ENCODE data around the gene GAL3ST1. TPM values are rescaled to one million over a fixed set of nuclear protein-coding genes. Genes with fewer than 3 reads are reported as not detected.

The GAL3ST1 gene
- total RNA-seq, 1 experiment from 2014 or later = 0.30 TPM

DNA sequence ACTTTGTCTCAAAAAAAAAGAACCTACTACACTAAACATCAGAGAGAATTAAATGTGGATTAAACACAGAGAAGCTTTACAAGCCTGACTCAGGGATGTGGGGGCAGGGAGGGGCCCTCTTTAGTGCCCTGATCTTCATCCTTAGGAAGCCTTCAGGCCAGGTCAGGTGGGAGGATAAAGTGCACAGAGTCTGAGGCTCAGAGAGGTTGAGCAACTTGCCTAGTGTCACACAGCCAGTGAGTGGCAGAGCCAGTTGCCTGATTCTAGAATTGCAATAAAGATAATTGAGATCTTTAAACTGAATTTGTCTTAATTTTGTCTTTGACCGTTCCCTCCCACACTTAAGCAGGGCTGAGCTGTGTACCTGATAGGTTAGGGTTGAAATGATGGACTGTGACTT lies 35.1 kb downstream of the GAL3ST1 start:
- no peak for DNase-seq (ENCODE audit: extremely low read depth, low read depth)

DNA sequence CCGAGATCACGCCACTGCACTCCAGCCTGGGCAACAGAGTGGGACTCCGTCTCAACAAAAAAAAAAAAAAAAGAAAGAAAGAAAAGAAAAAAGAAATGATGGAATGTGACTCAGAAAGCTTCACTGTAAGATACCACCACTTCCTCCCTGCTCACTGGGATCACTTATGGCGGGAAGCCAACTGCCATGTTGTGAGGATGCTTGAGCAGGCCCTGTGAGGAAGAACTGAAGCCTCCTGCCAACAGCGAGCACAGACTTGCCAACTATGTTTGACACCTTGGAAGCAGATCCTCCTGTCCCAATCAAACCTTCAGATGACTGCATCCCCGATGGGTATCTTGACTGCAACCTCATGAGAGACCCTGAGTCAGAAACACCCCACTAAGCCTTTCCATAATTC lies 36.2 kb downstream of the GAL3ST1 start:
- no peak for DNase-seq (ENCODE audit: extremely low read depth, low read depth)

DNA sequence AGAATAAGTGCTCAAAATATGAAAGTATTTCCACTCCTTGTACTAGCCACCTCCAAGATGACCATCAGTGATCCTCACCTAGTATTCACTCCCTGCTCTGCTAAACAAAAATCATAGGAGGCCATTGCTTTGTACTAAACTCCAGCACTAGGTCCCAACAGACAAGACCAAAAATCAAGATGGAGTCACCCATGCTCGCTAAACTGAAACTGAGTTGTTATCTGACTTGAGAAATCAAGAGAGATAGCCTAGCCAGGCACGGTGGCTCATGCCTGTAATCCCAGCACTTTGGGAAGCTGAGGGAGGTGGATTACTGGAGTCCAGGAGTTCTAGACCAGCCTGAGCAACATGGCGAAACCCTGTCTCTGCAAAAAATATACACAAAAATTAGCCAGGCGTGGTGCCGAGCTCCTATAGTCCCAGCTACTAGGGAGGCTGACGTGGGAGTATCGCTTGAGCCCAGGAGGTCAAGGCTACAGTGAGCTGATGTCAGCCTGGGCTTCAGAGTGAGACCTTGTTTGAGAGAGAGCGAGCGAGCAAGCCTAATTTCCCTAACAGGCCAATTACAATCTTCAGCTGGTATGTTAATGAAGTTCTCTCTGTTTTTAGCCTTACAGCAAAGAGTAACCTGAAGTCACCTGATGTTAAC lies 37.3 kb downstream of the GAL3ST1 start:
- no peak for DNase-seq (ENCODE audit: extremely low read depth, low read depth)

DNA sequence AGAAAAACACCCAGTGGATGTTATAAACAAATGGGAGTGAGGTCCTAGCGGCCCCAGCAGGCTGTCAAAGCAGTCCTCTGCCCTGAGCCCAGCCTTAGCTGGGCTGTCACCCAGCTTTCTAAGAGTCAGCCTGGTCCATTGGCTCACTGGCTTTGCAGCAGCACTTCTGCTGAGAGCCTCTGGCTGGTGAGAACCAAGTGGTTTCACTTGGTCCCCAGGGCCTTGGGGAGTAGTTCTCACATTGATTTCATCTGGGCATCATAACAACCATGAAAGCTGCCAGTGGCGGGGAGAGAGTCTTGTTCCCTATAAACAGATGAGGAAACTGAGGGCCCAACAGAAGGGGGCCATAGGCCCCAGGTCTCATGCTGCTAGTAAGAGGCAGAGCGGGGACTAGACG lies 39.3 kb downstream of the GAL3ST1 start:
- no peak for DNase-seq (ENCODE audit: extremely low read depth, low read depth)

DNA sequence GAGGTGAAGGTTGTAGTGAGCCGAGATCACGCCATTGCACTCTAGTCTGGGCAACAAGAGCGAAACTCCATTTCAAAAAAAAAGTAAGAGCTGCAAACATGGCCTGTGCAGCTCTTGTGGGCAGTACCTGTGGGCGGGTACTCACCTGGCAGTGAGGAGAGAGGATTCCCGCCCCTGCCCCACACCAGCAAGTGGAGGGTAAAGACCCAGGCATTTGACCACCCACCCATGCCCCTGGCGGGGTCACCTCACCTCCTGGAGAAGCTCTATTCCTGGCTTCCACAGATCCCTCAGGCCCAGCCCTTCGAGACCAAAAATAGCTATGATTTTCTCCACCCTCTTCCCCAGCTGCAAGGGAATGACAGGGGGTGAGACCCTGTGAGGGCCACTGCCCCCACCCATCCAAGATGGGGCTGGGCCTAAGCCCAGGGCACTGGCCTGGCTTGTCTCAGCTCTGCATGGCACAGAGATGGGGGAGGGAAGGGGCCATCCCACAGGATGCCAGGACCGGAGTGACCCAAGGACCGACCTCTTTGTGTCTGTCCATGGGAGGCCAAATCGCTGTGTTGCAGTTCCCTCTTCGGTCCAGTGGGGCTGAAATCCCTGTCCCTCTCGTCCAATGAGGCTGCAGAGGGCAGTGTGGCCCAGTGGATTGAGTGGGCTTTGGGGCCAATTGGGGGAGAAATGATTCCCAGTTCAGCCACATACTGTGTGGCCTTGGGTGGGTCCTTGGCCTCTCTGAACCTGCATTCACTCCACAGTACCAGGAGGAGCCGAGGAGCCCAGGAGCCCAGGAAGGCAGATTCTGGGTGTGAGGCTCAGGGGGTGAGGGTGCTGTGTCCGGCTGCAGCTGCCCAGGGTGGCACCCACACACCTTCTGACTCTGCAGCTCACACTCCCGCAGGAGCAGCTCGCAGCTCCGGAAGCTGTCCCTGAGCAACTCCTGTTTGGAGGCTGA lies 42.5 kb downstream of the GAL3ST1 start:
- no peak for DNase-seq (ENCODE audit: extremely low read depth, low read depth)

DNA sequence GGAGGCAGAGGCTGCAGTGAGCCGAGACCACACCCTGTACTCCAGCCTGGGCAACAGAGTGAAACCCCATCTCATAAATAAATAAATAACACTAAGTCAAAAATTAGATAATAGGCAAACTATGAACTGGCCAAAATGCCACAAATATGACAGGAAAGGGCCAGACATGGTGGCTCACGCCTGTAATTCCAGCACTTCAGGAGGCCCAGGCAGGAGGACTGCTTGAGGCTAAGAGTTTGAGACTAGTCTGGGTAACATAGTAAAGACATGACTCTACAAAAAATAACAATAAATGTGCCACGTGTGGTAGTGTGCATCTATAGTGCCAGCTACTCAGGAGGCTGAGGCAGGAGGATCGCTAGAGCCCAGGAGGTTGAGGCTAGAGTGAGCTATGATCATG lies 47.8 kb downstream of the GAL3ST1 start:
- no peak for DNase-seq (ENCODE audit: extremely low read depth, low read depth)

DNA sequence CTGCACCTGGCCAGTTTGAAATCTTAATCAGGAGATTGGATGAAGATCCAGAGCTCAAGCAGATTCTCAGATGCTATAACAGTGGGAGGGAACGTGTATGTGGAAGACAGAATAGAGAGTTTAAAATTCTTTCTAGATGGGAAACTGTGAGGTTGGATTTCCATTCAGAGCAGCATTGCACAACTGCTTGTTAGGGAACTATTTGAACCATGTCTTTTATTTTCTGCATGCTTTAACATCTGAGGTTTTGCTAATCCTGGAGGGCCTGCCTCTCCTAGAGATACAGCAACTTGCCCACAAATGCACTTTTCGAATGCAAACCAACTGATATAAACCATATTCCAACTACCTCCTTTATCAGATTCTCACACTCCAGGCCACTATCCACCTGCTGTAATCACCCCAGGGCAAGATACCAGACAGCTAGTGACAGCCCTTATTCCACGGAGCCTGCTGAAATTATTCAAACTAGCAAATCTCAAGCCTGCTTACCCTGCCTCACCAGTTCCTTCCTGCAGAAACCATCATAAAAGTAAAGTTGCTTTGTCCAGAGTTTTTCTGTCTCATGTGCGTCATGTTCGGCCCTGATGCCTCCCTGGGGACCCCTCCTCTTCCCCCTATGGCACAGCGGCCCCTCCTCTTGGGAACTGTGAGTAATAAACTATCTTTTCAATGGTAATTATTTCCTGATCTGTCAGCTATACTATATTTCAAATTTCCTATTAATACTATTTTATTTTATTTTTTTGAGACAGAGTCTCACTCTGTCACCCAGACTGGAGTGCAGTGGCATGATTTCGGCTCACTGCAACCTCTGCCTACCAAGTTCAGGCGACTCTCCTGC lies 50.6 kb downstream of the GAL3ST1 start:
- no peak for DNase-seq (ENCODE audit: extremely low read depth, low read depth)

DNA sequence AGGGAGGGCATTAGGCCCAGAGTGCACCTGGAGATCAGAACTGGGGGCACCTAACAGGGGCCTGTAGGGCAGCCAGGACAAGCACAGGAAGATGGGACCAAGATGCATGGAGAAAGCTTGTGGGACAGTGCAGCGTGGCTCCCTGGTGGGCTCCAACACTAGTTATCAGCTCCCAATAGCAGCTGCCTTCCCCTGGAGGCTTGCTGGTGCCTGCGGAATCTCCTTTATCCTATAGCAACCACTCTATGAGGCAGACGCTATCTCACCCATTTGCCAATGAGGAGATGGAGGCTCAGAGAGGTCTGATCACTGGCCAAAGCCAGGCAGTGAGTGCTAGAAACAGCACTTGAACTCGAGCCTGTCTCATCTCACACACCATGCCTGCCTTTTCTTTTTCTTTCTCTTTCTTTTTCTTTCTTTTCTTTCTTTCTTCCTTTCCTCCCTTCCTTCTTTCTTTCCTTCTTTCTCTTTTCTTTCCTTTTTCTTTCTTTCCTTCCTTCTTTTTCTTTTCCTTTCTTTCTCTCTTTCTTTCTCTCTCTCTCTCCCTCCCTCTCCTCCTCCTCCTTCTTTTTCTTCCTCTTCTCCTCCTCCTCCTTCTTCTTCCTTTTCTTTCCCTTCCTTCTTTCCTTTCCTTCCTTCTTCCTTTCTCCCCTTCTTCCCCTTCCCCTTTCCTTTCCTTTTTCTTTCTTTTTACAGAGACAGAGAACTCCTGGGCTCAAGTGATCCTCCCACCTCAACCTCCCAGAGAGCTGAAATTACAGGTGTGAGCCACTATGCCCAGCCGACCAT lies 52.9 kb downstream of the GAL3ST1 start:
- no peak for DNase-seq (ENCODE audit: extremely low read depth, low read depth)

DNA sequence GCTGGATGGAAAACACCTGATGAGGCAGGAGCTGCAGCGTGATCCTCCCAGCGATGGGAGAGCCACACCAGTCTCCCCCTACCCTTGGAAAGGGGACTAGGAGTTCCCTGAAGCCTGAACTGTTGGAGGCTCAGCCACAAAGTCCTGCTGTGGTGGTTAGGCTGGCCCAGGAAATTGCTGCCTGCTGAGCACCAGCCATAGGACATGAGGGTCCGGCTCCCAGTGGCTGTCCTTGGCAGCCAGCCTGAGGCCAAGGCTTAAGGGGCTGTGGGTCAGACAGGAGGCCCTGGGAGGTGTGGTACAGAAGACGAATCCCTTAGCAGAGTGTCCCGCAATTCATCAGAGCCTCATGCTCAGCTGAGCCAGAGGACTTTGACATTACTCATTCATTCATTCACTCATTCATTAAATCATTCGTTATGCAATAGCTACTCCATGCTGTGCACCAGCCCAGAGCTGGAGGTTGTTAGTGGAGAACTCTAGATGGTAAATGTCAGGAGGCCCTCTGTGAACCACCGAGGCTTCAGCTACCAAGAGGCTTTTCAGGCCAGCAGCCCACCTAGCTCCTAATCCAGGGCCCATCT lies 54.5 kb downstream of the GAL3ST1 start:
- no peak for DNase-seq (ENCODE audit: extremely low read depth, low read depth)

DNA sequence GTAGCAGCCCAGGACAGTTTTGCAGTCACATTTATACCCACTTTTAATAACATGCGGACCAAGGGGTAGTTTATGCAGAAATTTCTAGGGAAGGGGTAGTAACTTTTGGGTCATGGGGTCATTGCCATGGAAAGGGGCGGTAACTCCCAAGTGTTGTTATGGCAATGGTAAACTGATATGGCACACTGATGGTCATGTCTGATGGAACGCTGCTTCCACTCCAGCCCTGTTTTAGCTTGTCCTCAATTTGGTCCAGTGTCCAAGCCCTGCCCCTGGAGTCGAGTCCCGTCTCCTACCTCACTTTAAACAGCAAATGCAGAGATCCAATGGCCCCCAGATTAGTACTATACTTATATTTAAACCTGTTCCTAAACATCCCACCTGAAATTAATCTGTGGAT lies 57.7 kb downstream of the GAL3ST1 start:
- no peak for DNase-seq (ENCODE audit: extremely low read depth, low read depth)

DNA sequence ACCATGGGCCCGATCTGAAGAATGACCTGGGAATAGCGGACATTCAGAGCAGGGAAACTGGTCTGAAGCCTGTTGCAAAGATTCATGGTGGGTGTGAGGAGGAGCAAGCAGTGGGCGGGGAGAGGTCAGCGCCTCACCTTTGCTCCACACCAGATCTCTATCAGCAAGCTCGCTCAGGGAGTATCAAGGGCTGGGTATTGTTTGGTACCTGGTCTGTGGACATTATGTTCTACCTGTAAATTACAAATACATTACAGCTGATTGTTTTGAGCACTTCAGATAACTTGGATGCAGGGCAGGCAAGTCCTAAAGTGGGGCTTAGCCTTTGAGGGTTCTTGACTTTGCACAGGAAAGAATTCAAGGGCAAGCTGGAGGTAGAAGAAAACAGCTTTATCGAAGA lies 58.2 kb downstream of the GAL3ST1 start:
- DNase-seq (ENCODE audit: extremely low read depth, low read depth) = no peak

DNA sequence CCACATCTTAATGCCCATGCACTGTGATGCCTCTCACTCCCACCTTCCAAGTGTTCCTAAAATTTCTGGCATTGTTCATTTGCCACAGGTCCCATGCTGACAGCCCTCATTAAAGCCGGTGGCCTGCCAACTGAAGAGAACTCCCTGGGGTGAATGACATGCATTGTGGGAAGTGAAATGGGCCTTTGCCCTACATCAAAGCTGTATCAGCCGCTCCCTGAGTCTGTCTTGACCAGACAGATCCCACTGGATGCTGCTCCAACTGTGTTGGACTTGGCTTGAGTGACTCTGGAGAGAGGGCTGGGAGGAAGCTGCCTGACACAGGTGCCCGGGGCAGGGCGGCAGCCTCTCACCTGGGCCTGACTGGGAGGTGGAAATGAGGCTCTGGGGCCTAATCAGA lies 60.2 kb downstream of the GAL3ST1 start:
- no peak for DNase-seq (ENCODE audit: extremely low read depth, low read depth)

DNA sequence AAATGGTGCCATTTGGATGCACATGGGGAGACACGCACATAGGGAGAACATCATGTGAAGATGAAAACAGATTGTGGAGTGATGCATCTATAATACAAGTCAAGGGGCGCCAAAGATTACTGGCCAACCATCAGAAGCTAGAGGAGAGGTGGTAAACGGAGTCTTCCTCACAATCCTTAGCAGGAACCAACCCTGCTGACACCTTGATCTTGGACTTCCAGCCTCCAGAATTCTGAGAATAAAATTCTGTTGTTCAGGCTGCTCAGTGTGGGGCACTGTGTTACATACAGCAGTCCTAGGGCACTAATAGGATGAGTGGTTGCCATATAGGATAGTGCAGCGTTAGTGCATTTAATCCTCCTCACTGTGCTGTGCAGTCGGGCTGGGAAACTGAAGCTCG lies 61.0 kb downstream of the GAL3ST1 start:
- DNase-seq (ENCODE audit: extremely low read depth, low read depth) = no peak

DNA sequence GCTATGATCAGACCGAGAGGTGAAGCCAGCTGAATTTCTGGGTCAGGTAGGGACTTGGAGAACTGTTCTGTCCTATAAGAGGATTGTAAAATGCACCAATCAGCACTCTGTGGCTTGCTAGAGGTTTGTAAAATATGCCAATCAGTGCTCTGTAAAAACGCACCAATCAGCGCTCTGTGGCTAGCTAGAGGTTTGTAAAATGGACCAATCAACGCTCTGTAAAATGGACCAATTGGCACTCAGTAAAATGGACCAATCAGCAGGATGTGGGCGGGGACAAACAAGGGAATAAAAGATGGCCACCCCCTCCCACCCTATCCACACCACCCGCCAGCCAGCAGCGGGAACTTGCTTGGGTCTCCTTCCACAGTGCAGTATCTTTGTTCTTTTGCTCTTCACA lies 62.6 kb downstream of the GAL3ST1 start:
- DNase-seq (ENCODE audit: extremely low read depth, low read depth) = no peak

DNA sequence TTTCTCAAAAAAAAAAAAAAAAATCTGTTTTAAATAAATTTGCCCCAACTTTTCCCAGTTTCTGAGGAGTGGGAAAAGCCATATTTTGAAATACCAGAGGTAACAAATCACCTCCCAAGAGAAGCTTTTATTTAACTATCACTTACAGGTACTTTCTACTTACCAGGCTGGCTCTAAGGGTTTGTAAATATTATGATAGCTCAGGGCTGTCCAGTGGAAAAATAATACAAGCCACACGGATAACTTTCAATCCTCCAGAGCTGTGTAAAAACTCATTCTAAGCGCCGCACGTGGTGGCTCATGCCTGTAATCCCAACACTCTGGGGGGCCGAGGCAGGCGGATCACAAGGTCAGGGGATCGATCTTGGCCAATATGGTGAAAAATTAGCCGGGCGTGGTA lies 63.4 kb downstream of the GAL3ST1 start:
- DNase-seq (ENCODE audit: extremely low read depth, low read depth) = no peak

DNA sequence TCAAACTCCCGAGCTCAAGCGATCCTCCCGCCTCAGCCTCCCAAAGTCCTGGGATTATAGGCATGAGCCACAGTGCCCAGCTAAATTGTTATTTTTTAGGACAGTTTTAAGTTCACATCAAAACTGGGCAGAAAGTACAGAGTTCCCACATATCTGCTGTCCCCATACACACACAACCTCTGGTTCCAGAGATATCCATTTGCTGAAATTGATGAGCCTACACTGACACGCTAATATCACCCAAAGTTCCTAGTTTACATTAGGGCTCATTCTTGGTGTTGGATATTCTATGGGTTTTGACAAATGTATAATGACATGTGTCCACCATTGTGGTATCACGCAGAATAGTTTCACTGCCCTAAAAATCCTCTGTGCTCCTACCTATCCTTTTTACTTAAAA lies 66.2 kb downstream of the GAL3ST1 start:
- DNase-seq (ENCODE audit: extremely low read depth, low read depth) = no peak

DNA sequence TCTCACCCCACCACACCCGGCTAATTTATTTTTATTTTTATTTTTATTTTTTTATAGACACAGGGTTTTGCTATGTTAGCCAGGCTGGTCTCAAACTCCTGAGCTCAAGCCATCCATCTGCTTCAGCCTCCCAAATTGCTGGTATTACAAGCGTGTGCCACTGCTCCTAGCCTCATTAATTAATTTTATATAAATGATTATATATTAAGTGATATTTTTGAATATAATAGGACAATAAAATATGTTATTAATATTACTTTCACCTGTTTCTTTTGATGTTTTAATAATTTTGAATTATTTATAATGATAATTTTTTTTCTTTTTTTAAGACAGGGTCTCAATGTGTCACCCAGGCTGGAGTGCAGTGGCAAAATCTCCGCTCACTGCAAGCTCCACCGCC lies 66.8 kb downstream of the GAL3ST1 start:
- no peak for DNase-seq (ENCODE audit: extremely low read depth, low read depth)

DNA sequence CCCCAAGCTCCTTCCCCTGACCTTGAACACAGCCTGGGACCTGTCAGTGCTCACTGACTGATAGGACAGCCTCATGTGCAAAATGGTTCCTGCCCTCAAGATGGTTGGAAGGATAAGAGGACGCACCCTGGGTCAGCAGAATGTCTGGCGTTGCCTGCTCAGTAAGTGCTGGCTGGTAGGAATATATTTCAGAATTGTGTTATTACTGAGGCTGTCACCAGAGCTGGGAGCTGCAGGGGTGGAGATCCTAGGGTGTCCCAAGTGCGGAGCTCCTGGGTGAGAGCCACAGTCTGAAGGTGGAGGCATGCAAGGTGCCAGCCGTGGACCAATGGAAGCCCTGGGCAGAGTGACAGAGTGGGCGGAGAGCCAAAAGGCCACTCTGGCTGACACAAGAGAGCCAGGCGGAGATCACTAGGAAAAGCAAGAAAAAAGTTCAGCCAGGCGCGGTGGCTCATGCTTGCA lies 67.9 kb downstream of the GAL3ST1 start:
- DNase-seq (ENCODE audit: extremely low read depth, low read depth) = no peak
